ENCODE measurements around the gene NKD2.
"Not testable (repeated sequence)": the region's sequence is repeated elsewhere in the genome, so short reads cannot be mapped to it uniquely, and the experiment has no call there.

The NKD2 gene

DNA sequence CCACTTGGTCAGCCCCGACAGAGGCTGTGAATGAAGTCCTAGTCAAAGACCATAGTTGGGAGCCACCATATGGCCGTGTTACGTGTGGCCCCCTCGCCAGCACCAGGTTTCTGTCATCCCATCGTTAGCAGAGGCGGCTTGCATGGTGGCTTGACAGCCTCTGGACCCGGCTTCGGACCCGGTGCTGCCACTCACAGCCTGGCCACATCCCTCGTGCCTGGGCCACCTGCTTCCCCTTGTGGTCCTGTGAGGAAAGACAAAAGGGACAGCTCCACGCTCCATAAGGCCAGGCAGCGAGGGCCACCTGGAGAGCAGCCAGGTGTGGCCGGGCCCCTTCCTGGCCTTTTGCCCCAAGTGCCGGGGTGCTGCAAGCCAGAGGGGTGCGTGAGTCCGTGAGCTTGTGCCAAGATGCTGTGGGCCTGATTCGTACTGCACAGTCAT lies 6.2 kb downstream of the NKD2 start:
- DNase-seq: no peak

DNA sequence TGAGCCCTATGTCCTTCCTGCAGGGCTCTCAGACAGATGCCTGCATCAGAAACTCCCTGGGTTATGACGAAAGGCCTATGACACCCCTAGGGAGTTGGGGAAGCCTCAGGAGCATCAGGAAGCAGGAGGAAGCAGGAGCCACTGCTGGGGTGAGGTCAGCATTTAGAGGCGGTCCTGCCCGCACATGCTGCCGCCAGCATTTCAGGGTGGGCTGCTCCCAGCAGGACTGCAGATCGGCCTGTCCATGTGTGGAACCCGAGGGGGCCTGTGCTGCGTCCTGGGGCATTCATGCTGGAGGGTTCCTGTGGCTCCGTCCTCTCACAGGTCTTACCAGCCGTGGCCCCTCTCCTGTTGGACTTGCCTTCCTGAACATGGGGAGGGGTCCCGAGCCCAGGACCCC lies 6.9 kb downstream of the NKD2 start:
- DNase-seq: no peak

DNA sequence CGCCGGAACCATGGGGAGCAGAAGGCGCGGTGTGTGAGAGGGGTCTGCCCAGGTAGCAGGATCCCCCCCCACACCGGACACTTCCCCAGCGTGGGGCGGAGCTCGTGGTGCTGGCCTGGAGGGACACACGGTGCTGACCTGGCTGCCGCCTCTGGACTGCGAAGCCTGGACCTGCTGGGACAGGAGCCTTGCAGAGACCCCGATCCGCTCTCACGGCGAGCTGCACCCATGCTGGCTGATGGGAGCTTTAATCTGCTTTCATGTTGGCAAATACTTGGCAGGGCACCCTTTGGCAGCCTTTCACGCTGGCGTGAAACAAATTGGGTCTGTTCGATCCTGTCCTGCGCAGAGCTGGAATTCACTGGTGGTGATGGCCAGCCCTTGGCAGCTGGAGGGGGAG lies 7.4 kb downstream of the NKD2 start:
- DNase-seq: no peak

DNA sequence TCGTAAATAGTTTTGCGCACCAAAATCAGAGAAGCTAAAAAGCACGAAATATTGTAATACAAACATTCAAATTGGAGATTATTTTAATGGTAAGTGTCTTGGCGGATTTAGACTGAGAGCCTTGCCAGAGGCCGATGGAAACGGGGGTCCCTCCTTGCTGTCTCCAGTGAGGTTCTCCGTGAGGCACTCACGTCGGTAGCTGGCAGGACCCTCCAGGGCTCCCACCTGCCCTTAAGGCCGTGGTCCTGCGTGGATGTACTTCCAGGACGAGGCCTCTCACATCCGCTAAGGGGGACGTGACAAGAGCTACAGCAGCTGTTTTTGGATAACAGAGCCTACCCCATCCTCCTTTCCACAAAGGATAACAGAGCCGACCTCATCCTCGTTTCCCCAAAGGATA lies 7.9 kb downstream of the NKD2 start:
- DNase-seq: no peak

DNA sequence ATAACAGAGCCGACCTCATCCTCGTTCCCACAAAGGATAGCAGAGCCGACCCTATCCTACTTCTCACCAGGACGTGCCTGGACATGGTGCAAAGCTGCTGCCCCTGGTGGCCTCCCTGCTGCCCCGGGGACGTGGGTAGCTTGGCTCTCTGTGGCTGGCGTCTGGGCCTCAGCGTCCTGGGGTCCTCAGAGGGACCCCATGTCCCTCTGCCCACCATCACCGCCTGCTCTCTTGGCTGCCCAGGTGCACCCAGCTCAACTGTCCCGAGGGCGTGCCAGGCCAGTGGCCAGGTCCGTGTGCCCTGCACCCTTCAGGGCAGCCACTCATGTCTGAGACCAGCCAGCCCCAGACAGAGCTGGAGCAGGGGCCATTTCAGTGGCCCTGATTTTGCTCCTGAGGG lies 8.5 kb downstream of the NKD2 start:
- DNase-seq: no peak

DNA sequence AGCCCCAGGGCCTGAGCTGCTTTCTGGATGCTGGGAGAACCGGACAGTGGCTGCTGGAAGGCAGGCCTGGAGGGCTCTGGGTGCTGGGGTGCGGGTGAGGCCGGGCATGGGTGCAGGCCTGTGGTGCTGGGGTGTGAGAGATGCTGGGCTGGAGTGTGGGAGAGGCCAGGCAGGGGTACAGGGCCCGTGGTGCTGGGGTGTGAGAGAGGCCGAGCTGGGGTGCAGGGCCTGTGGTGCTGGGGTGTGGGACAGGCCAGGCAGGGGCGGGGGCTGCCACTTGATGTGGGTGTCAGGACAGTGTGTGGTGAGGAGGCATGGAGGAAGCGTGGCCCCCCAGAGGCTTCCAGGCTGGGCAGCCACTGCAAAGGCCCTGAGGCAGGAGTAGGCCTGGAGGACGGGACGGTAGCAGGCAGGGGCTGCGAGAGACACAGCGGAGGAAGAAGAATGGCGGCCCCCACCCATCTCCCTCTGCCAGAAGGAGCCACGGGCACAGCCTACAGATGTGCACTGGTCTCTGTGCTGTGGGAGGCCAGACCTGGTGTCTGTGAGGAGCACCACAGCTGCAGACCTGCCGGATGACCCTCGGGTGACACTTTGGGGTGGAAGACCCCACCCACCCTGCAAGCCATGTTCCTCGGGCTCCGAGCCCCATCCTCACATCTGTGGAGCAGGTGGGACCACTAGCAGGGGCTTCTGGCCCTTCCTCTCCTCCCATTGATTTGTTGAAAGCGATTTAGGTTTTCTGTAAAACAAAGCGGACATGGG lies 9.3 kb downstream of the NKD2 start:
- no peak for DNase-seq

DNA sequence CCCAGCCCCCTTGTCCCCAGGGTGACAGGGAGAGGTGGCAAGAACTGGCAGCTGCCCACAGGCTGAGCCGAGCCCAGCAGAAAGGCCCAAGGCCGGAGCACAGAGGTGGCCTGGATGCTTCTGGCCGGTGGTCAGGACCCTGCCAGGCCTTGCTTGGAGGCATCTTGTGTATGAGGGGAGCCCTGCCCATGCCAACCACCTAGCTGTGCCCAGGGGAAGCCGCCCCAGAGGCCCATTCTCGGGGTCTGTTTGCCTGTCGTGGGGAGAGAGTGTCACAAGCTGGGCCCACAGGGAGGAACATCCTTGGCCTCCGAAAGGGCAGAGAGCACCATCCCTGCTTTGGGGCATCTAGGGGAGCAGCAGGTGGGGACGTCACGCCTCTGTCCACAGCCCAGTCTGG lies 10.0 kb downstream of the NKD2 start:
- DNase-seq: no peak

DNA sequence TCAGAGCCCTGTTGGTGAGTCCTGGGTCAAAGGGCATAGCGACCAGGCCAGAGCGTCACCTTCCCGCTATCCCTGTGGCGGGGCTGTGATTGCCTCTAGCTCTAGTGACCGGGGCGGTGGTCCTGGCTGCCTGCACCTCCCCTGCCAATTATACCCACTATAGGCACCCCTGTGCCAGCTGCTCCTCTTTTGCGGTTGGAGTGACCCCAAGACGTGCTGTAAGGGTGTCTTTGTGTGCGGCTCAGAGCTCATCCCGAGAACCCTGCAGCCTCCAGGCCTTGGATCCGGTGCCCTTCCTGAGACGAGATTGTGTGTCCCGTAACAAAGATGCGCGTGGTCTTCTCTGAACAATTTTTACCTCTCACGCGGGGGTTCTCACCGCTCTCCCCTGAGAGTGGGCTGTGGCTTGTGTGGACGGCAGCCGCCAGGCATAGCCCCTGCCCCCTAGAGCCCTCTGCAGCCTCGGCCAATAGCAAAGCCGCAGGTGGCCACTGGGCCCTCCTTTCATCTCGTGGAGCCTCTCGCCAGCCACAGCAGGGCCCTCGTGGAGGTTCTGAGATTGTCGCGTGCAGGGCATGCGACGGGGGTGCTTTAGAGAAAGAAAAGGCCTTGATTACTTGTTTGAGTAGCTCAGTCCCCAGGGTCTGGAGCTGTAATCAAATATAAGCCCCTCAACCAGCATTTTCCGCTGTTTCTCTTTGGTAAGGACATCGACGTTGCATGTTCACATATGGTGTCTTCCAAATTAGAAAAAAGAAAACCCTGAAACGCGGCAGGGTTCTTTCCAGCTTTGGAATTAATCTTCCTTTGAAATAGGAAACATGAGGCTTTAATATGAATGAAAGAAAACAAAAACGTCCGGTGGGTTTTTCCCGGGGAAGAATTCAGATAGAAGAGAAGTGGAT lies 10.7 kb downstream of the NKD2 start:
- DNase-seq: no peak

DNA sequence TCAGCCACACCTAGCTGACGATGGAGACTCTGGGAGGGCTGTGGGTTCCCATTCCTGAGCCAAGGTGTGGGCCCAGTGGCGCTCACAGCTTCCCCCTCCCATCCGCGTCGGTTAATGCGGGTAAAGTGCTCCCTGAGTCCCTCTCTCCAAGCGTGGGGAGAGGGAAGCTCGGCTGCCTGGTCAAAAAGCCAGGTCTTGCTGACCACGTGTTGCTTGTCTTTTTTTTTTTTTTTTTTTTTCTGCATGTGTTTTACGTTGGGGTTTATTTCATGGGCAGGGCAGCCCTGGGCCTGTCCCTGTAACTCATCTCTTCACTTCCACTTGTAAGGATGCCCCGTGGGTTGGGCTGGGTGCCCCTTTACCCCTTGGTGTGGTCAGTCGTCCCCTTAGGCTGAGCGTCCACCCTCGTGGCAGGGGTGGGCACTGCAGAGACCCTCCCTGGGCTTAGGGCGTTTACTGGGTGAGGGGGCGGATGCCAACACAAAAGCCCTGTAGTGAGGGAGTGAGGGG lies 11.9 kb downstream of the NKD2 start:
- no peak for DNase-seq

DNA sequence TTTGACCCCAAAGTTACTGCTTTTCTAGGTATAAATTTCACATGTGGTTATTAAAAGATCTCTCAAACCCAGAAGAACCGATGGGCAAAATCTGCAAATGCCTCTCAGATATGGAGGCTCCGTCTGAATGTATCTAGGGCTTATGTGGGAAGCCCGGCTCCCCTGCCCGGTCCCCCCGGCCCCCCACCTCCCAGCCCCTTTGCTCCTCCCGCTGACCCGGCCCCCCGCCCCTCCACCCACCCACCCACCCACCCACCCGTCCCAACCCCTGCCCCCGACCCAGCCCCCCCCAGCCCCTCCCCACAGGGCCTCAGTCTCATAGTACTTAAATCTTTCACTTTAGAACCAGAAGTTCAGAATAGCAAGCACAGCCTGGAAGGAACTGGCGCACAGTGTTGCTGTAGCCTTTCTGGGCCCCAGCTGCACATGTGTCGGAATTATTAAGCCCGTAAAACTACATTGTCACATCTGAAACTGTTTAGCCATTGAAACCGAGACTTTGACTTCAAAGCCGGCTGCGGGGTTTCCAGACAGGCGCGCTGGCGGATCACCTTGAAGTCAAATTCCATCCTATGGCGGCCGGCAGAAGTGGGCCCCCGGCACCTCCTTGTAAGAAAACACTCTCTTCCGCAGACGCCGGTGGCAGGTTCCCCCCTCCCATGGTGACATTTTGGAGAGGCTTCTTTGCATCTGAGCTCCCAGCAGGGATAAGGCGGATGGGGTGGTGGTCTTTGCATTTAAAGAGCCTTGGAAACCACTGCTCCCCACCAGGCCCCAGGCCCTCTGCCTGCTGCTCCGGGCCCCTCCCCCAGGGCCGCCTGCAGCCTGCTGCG lies 12.8 kb downstream of the NKD2 start:
- DNase-seq: peak; percentile 31

DNA sequence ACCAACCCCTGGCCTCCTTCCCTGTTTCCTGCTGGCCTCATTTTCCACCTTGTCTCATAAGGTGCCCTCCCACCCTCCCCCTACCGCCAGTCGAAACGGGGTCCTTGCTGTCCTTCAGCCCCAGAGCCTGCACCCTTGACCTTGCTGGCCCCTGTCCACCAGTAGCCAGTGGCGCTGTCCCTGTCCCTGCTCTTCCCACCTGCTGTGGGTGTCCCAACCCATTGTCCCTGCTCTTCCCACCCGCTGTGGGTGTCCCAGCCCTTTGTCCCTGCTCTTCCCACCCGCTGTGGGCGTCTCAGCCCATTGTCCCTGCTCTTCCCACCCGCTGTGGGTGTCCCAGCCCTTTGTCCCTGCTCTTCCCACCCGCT lies 13.4 kb downstream of the NKD2 start:
- DNase-seq: not testable (repeated sequence)

DNA sequence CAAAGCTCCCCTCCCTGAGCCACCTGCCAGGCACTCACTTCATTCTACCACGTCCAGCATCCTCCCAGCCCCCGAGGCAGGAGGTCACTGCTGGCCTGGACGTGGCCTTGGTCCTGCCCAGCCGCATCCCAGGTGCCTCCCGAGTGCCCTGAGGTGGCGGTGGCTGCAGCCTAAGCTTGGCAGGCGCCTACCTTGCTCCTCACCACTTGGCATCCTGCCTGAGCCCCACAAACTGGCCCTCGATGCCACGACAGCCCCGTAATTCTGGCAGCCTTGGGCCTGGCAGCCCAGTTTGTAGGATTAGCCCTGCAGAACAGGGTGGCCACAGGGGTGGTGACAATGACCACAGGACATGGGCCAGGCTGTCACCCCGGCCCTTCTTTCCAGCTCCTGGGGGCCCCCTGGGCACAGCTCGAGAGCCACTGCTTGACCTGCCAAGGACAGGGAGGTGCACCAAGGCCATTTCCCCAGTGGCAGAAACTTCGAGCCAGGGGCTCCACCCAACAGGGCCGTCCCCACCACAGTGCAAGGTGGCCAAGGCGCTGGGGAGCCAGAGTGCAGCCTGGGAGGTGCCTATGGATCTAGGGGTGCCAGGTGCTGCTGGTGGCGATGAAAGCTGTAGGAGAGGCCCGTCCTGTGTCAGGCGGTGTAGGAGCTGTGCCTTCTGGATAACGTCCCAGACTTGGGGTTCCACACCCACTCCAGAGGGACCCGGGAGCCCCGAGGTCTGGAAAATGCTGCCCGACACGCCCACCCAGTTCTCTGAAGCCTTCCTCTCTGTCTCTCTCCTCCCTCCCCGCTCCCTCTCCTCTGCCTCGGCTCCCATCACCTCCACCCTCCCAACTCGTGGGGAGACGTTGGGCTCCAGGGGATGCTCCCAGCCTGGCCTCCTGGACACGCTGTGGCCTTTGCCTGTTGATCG lies 18.4 kb downstream of the NKD2 start:
- no peak for DNase-seq

DNA sequence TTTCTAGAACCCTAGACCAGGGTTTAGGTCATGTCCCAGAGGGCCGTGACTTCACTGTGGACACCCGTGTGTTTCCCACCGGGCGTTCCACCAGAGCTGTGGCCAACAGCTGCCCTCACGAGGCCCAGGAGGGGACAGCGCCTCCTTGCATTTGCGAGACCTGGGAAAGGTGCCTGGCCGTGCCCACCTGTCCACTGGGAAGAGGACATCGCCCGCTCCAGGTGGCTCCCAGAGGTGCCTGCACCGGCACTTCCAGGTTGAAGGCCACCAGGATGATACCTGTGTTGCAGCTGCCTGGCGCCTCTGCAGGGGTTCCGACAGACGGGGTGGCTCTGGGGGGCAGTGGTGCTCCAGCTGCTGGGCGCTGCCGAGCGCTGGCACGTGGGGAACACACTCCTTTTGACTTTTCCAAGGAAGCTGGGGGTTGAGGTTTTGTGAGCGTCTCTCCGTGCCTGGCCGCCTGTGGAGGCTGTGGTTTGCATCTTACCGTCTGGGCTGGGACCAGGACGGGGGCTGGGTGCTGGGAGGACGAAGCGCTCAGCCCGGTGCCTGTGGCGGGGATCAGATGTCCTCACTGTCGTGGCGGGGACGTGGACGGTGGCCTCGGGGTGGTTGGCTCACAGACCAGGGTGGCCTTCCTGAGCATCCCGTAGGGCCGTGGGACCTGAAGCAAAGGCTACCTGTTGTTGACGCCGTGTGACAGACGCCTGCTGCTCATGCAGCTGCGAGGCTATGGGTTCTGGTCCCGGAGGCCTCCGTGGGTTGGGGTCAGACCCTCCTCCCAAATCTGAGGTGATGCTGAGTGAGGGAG lies 19.2 kb downstream of the NKD2 start:
- no peak for DNase-seq

DNA sequence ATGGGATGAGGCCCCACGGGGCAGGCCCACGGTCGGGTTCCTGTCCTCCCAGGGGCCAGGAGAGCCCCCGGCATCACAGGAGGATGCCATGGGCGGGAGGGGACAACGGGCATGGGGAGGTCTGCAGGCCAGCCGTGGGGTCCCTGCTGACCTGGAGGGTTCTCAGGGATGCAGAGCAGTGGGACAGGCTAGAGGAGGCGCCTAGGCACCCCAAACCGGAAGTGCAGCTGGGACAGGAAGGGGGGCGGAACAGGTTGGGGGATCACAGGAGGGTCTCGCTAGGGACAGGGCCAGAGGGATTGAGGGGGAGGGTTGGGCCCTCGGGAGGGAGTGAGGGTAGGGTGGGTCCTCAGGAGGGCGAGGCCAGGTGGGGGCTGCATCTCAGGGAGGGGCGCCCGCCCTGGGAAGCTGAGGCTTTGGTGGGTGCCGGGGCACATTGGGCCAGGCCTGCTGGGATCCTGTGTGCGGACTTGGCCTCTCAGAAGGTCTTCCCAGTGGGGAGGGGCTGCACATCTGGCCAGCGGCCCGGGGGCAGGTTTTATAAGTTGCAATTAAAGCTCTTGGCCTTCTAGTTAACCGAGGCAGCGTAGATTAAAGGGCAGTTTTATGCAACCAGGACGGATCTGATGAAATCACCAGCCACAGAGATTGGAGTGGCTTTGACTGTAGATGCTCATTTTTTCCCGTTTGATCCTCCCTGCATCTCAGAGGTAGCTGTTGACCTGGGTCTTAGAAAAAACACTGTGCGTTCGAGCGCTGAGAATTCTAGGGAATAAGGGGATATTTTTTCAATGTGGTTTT lies 20.1 kb downstream of the NKD2 start:
- no peak for DNase-seq

DNA sequence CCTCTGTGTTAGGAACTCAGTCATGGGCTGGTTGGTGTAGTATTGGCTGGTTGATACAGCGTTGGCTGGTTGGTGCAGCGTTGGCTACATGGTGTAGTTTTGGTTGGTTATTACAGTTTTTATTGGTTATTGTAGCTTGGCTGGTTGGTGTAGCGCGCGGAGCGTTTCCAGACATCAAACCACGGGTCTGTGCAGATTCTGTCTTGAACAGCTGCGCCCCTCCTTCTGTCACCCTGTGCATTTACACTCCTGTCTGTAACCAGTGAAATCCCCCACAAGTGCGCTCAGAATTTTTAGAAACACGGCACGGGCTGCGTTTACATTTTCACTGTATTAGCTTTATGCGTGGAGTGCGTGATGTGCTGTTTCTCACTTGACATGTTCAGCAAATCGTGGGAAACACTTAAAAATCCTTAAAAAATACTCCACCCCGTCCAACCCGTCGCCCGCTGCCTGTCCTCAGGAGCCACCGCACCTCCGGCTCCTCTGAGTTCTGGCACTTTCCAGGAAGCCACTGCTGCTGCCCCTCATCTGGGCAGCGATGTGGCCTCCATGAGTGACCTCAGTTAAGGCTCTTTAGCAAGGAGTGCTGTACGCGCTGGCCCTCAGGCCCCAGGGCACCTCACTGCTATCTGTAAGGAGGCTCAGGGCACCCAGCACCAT lies 20.8 kb downstream of the NKD2 start:
- DNase-seq: no peak

DNA sequence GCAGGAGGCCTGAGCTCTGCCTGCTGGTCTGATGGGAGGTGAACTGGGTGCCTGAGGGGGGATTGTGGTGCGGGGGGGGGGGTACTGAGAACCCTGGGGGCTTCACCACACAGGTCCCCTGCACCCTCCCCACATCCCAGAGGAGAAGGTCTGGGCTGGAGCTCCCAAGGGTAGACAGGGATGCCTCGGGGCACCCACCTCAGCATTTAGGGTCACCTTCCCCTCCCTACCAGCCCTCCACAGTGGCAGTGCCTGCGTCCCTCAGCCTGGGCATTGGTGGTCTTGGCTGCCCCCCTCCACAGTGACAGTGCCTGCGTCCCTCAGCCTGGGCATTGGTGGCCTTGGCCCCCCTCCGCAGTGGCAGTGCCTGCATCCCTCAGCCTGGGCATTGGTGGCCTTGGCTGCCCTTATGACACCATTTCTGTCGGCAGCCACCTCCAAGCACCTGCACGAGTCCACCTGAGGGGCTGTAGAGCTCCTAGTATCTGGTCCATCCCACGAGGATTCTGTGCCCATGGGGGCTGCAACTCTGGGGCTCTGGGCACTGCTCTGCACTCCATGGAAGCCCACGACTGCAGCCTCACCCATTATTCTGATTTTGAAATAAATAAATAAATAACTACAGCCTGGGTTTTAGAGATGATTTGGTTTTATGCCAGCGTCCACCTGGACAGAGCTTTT lies 21.5 kb downstream of the NKD2 start:
- DNase-seq: no peak

DNA sequence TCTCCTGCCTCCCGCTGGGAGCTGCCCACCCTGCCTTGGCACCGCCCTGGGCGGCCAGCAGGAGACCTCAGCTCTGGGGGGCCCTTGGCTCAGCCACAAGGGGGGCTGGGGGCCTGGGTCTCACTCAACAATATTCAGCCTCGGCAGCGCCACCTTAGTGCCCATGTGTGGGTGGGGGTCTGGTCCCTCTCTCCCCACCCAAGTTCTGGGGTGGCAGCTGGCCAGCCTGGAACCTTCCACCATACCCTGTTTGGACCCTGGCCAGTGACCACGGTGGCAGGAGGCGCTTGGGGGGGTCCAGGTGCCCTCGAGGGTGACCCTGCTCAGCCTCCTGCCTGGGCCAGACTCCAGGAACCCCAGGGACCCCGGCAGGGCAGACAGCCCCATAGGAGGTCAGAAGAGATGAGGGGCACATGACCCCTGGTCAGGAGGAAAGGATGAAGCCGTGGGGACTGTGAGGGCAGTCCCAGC lies 22.2 kb downstream of the NKD2 start:
- no peak for DNase-seq

DNA sequence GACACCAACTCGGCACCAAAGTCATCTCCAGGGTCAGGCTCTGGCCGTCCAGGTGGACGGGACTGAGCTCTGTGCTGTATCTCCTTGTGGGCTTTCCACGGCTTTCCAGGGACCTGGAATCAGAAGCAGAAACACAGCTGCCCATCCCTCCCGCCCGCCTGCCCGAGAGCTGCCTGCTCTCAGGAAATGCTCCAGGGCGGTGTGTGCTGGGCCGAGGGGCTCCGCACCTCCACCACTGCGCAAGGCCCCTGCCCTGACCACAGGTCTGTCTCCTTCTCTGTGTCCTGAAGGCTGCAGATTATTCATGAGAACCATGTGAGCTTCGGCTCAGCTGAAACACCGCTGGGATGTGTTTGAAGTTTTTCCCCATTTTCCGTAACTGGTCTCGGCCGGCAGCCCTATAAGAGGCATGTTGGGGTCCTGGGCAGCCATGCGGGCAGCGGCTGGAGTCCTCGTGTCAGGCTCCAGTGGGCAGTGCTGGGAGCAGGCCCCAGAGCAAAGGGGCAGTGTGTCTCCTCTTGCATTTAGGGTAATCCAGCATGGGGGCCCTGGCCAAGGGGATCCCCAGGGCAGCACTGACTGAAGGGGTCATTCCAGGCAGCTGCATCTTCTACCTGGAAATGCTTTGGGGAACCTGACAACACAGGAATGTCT lies 22.8 kb downstream of the NKD2 start:
- DNase-seq: no peak
